Upper lobe of left lung (tissue), 6 donors: ENCODE measurements around the gene LHFPL3. TPM values are rescaled to one million over a fixed set of nuclear protein-coding genes. Genes with fewer than 3 reads are reported as not detected.

Source experiments
- ATAC-seq, 2 donors: fragments of 200-7000 bp; cut with Tn5 transposase; one replicate each; pipeline ENCODE4 v1.9.1; 2022; ENCODE audit warnings: mild to moderate bottlenecking in 2 of 2, moderate library complexity in 2 of 2; ENCODE audit not compliant: low FRiP score in 2 of 2
- DNase-seq, 2 donors: peaks; one replicate each; pipeline ENCODE4 v3.0.0-alpha.2; 2019 to 2020
- H3K27ac ChIP-seq, 4 donors: fragments of 200-600 bp; sonication (generic); one replicate each; pipeline ENCODE4 v1.5.1; 2016 to 2019
- H3K27me3 ChIP-seq, 4 donors: fragments of 200-600 bp; sonication (generic); one replicate each; pipeline ENCODE4 v1.5.1; 2017 to 2019
- H3K36me3 ChIP-seq, 4 donors: fragments of 200-600 bp; sonication (generic); one replicate each; pipeline ENCODE4 v1.5.1; 2016 to 2019
- H3K4me1 ChIP-seq, 4 donors: fragments of 200-600 bp; sonication (generic); one replicate each; pipeline ENCODE4 v1.5.1; 2018 to 2019
- H3K4me3 ChIP-seq, 4 donors: fragments of 200-600 bp; sonication (generic); one replicate each; pipeline ENCODE4 v1.5.1; 2017 to 2019; ENCODE audit warnings: mild to moderate bottlenecking in 2 of 4, moderate library complexity in 1 of 4
- H3K9me3 ChIP-seq, 4 donors: fragments of 200-600 bp; sonication (generic); one replicate each; pipeline ENCODE4 v1.5.1; 2018 to 2019
- CTCF ChIP-seq, 6 experiments: fragments of 450-650 bp in 4 of 6; fragments of 200-600 bp in 2 of 6; sonication (generic) in 2 of 6; IDR thresholded peaks; one replicate each; pipeline ENCODE4 v1.5.1; 2016 to 2019; ENCODE audit warnings: antibody characterized with exemption in 6 of 6
- EP300 ChIP-seq, 4 donors: sonication (generic); formaldehyde crosslinking; IDR thresholded peaks; one replicate each; pipeline ENCODE4 v1.5.1; 2017; ENCODE audit warnings: antibody characterized with exemption in 4 of 4, control low read depth in 2 of 4
- POLR2A ChIP-seq, 4 donors: fragments of 450-650 bp; IDR thresholded peaks; one replicate each; pipeline ENCODE4 v1.5.1; 2016 to 2017; ENCODE audit warnings: antibody characterized with exemption in 4 of 4, mild to moderate bottlenecking in 2 of 4
- POLR2AphosphoS5 ChIP-seq, 2 donors: sonication (generic); formaldehyde crosslinking; IDR thresholded peaks; one replicate each; pipeline ENCODE4 v1.5.1; 2017; ENCODE audit warnings: antibody characterized with exemption in 2 of 2
- WGBS, 2 donors: methylation state at CpG; one replicate each; pipeline ENCODE4 v1.1.5; 2017 to 2018; 5-methylcytosine and 5-hydroxymethylcytosine counted together
- total RNA-seq, 6 donors: library from RNA; depleted of rRNA in 4 of 6; stranded (reverse); fragments of >200 nt in 4 of 6; gene quantifications; one replicate each; pipeline versions ENCODE4 v1.1.0 to v1.2.1, GENCODE V29; 2016 to 2021
- donor health status: DM: no; HTN: no; CAD: no; lungs with moderate emphysema.
- donor health status: DM: no; HTN: yes; CAD: no; lungs with severe emphysema.

LHFPL3 gene
- total RNA-seq, 6 donors from 2014 or later, result not detected

- 72 to 73% methylated on average over 9 of the region's 9 CpGs for WGBS, 2 donors
- TF ChIP-seq EP300 (IDR thresholded peaks at IDR 0.05), result no peak
- TF ChIP-seq CTCF (IDR thresholded peaks at IDR 0.05), result no peak
- TF ChIP-seq POLR2A (IDR thresholded peaks at IDR 0.05), result no peak
- no peak for TF ChIP-seq POLR2AphosphoS5 (IDR thresholded peaks at IDR 0.05)
- no peak overlapping the region for H3K27ac ChIP-seq
- H3K36me3 ChIP-seq, result no peaks in the 10 kb centered on the region
- DNase-seq (no peak), ATAC-seq (no peak)
- no peaks in the 10 kb centered on the region for H3K4me1 ChIP-seq
- H3K4me3 ChIP-seq, result no peak overlapping the region
- no peaks in the 10 kb centered on the region for H3K9me3 ChIP-seq
- H3K27me3 ChIP-seq, result no peaks in the 10 kb centered on the region
These were observed 322.7 kb downstream of the LHFPL3 start for GRCh38 chr7:104650991-104651640.

GRCh38 chr7:104652434-104652833, 324.0 kb downstream of the LHFPL3 start:
- no peak for DNase-seq
- H3K9me3 ChIP-seq, result no peaks in the 10 kb centered on the region
- no peak overlapping the region for H3K27ac ChIP-seq
- no peaks in the 10 kb centered on the region for H3K27me3 ChIP-seq
- no peak for ATAC-seq
- no peak overlapping the region for H3K4me3 ChIP-seq
- 70 to 73% methylated on average over 4 of the region's 4 CpGs for WGBS, 2 donors
- no peaks in the 10 kb centered on the region for H3K36me3 ChIP-seq
- no peak for TF ChIP-seq POLR2A (IDR thresholded peaks at IDR 0.05)
- H3K4me1 ChIP-seq, result no peaks in the 10 kb centered on the region

- Histone ChIP-seq H3K27me3 (no peaks in the 10 kb centered on the region), H3K36me3 (no peaks in the 10 kb centered on the region), H3K27ac (no peak overlapping the region), H3K4me1 (no peaks in the 10 kb centered on the region), H3K4me3 (no peak overlapping the region), H3K9me3 (no peaks in the 10 kb centered on the region)
- ATAC-seq, result no peak
- 59 to 67% methylated on average over 1 of the region's 1 CpG for WGBS, 2 donors
- no peak for DNase-seq
- TF ChIP-seq POLR2AphosphoS5 (IDR thresholded peaks at IDR 0.05) (no peak), POLR2A (IDR thresholded peaks at IDR 0.05) (no peak), CTCF (IDR thresholded peaks at IDR 0.05) (no peak), EP300 (IDR thresholded peaks at IDR 0.05) (no peak)
These were observed 324.5 kb downstream of the LHFPL3 start for GRCh38 chr7:104652865-104653264.

- ATAC-seq (no peak), DNase-seq (no peak)
- Histone ChIP-seq H3K4me1 (no peaks in the 10 kb centered on the region), H3K4me3 (no peak overlapping the region), H3K36me3 (no peaks in the 10 kb centered on the region), H3K9me3 (no peaks in the 10 kb centered on the region), H3K27me3 (no peaks in the 10 kb centered on the region), H3K27ac (no peak overlapping the region)
- TF ChIP-seq EP300 (IDR thresholded peaks at IDR 0.05) (no peak), CTCF (IDR thresholded peaks at IDR 0.05) (no peak), POLR2AphosphoS5 (IDR thresholded peaks at IDR 0.05) (no peak), POLR2A (IDR thresholded peaks at IDR 0.05) (no peak)
- WGBS, 2 donors, result 77 to 84% methylated on average over 4 of the region's 4 CpGs
These were observed 325.5 kb downstream of the LHFPL3 start for GRCh38 chr7:104653825-104654401.

GRCh38 chr7:104655592-104655991, 327.2 kb downstream of the LHFPL3 start:
- 70 to 71% methylated on average over 3 of the region's 3 CpGs for WGBS, 2 donors
- Histone ChIP-seq H3K36me3 (no peaks in the 10 kb centered on the region), H3K27ac (no peak overlapping the region), H3K27me3 (no peaks in the 10 kb centered on the region), H3K4me1 (no peaks in the 10 kb centered on the region), H3K9me3 (no peaks in the 10 kb centered on the region), H3K4me3 (no peak overlapping the region)
- DNase-seq, result no peak
- ATAC-seq, result no peak
- TF ChIP-seq EP300 (IDR thresholded peaks at IDR 0.05) (no peak), POLR2A (IDR thresholded peaks at IDR 0.05) (no peak), POLR2AphosphoS5 (IDR thresholded peaks at IDR 0.05) (no peak), CTCF (IDR thresholded peaks at IDR 0.05) (no peak)
